Muscle layer of duodenum (tissue), 2 donors: Measurements from ENCODE around the gene PKN2.

Source experiments
- H3K27ac ChIP-seq: one replicate; pipeline ENCODE4 v1.7.0; 2013; ENCODE audit warnings: mild to moderate bottlenecking, low read length
- H3K27me3 ChIP-seq: one replicate; pipeline ENCODE4 v1.7.0; 2013; ENCODE audit warnings: low read depth, mild to moderate bottlenecking, control low read depth, low read length
- H3K36me3 ChIP-seq, 2 donors: one replicate each; pipeline ENCODE4 v1.7.0; 2013; ENCODE audit warnings: low read length in 2 of 2, control low read depth in 1 of 2, mild to moderate bottlenecking in 1 of 2; ENCODE audit not compliant: insufficient read depth in 2 of 2, control insufficient read depth in 1 of 2
- H3K4me1 ChIP-seq, 2 donors: one replicate each; pipeline ENCODE4 v1.7.0; 2013; ENCODE audit warnings: low read length in 2 of 2, mild to moderate bottlenecking in 2 of 2, control low read depth in 1 of 2, moderate library complexity in 1 of 2; ENCODE audit not compliant: insufficient read depth in 2 of 2, control insufficient read depth in 1 of 2
- H3K4me3 ChIP-seq, 2 donors: one replicate each; pipeline ENCODE4 v1.7.0; 2013; ENCODE audit warnings: low read length in 2 of 2, low read depth in 1 of 2, mild to moderate bottlenecking in 1 of 2
- H3K9me3 ChIP-seq, 2 donors: one replicate each; pipeline ENCODE4 v1.7.0; 2013; ENCODE audit warnings: low read length in 2 of 2, control low read depth in 1 of 2, mild to moderate bottlenecking in 1 of 2; ENCODE audit not compliant: control insufficient read depth in 1 of 2
- donor health status: healthy.

The PKN2 gene

GRCh38 chr1:88735909-88736308 is 51.8 kb downstream of the PKN2 start:
- Histone ChIP-seq H3K9me3 (peaks cover 5 to 11% of the 10 kb centered on the region in 2 donors), H3K27ac (no peak overlapping the region), H3K4me3 (no peak overlapping the region), H3K4me1 (peaks cover 6 to 8% of the 10 kb centered on the region in 2 donors), H3K36me3 (peaks cover 0 to 4% of the 10 kb centered on the region in 2 donors), H3K27me3 (no peaks in the 10 kb centered on the region)

DNA sequence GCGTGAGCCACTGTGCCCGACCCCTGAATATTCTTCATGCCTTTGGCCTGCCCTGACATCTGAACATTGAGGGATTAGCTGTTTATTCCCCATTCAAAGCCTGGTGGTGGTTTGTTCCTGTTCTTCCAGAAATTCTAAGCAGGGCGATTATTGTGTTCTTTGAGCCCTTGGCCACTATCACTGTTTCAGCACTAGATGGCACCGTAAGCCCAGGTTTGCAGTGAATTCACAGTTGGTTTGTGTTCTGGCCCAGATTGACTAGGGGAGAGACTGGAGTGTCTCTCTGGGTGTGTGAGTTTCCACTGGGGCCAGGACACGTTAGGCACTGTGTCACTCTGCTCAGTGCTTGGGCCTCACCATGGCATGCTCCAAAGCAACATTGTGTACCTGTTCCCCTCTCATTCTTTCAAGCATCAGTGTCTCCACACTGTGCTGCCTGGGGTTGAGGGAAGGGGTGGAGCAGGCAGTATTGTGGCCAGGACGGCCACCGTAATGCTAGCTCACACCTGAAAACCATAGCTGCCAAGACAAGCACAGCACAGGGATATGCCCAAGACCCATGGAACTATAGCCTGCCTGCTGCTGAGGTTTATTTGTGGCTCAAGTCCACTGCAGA is 52.7 kb downstream of the PKN2 start:
- Histone ChIP-seq H3K9me3 (peaks cover 5 to 11% of the 10 kb centered on the region in 2 donors), H3K4me1 (peaks cover 0 to 4% of the 10 kb centered on the region in 2 donors), H3K4me3 (no peak overlapping the region), H3K36me3 (peaks cover 0 to 4% of the 10 kb centered on the region in 2 donors), H3K27ac (no peak overlapping the region), H3K27me3 (no peaks in the 10 kb centered on the region)

DNA sequence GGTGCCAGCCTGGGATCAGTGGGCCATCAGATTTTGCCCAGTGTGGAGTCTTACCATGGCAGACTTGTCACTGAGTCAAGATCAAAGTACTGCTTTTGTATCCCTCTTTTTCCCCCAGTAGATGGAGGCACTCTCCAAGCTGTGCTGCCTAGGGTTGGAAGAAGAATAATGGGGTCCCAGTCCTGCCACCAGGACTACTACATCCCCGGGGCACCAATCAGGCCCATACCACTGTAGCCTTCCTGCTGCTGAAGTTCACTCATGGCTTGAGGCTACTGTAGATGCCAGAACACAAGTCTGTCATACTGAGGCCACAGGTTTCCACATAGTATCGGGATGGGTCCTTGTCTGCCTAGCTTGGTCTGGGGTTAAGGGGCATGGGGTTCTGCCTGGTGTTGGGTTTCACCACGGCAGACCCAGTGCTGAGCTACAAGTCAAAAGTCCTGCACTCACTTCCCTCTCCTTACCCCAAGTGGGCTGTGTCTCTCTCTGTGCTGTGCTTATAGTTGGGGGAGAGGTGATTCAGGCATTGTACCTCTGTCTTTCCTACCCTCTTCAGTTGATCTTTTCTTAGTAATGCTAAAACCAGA is 53.4 kb downstream of the PKN2 start:
- no peak overlapping the region for H3K4me3 ChIP-seq
- no peaks in the 10 kb centered on the region for H3K4me1 ChIP-seq
- no peak overlapping the region for H3K27ac ChIP-seq
- H3K36me3 ChIP-seq, result peaks cover 0 to 4% of the 10 kb centered on the region in 2 donors
- H3K9me3 ChIP-seq, result peaks cover 5 to 11% of the 10 kb centered on the region in 2 donors
- H3K27me3 ChIP-seq, result no peaks in the 10 kb centered on the region

DNA sequence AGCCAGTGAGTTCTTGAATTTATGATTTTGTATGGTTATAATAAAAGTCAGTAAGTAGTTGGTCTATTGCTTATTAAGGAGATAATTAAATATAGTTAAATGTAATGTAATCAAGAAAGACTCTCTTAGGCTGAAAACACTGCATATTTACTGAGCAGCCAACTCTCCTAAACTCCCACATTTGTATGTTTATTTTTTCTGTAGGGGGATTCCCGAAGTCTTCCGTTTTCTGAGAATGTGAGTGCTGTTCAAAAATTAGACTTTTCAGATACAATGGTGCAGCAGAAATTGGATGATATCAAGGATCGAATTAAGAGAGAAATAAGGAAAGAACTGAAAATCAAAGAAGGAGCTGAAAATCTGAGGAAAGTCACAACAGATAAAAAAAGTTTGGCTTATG is 56.7 kb downstream of the PKN2 start:
- H3K4me3 ChIP-seq, result no peak overlapping the region
- H3K27me3 ChIP-seq, result no peaks in the 10 kb centered on the region
- no peaks in the 10 kb centered on the region for H3K4me1 ChIP-seq
- peaks cover 3 to 6% of the 10 kb centered on the region in 2 donors for H3K9me3 ChIP-seq
- peaks cover 1 to 3% of the 10 kb centered on the region in 2 donors for H3K36me3 ChIP-seq
- H3K27ac ChIP-seq, result no peak overlapping the region

GRCh38 chr1:88741413-88741812 is 57.3 kb downstream of the PKN2 start:
- H3K36me3 ChIP-seq, result peaks cover 3 to 4% of the 10 kb centered on the region in 2 donors
- H3K27ac ChIP-seq, result no peak overlapping the region
- H3K9me3 ChIP-seq, result no peaks in the 10 kb centered on the region
- no peaks in the 10 kb centered on the region for H3K4me1 ChIP-seq
- H3K27me3 ChIP-seq, result no peaks in the 10 kb centered on the region
- no peak overlapping the region for H3K4me3 ChIP-seq

GRCh38 chr1:88742531-88742930 is 58.5 kb downstream of the PKN2 start:
- Histone ChIP-seq H3K27ac (no peak overlapping the region), H3K36me3 (peaks cover 3 to 4% of the 10 kb centered on the region in 2 donors), H3K9me3 (no peaks in the 10 kb centered on the region), H3K4me1 (no peaks in the 10 kb centered on the region), H3K4me3 (no peak overlapping the region), H3K27me3 (no peaks in the 10 kb centered on the region)

GRCh38 chr1:88744142-88744541 is 60.1 kb downstream of the PKN2 start:
- Histone ChIP-seq H3K4me3 (no peak overlapping the region), H3K27ac (no peak overlapping the region), H3K36me3 (peaks cover 3 to 4% of the 10 kb centered on the region in 2 donors), H3K27me3 (no peaks in the 10 kb centered on the region), H3K9me3 (no peaks in the 10 kb centered on the region), H3K4me1 (no peaks in the 10 kb centered on the region)

DNA sequence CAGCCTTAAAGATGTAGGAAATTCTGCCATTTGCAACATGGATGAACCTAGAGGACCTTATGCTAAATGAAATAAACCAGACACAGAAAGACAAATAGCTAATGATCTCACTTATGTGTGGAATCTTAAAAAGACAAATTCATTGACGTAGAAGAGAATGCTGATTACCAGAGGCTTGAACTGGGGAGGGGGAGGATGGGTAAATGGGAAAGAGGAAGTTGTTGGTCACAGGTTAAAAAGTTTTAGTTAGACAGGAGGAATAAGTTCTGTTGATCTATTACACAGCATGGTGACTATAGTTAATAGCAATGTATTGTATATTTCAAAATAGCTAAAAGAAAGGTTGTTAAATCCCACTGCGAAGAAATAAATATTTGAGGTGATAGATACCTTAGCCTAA is 62.8 kb downstream of the PKN2 start:
- H3K36me3 ChIP-seq, result peaks cover 3 to 4% of the 10 kb centered on the region in 2 donors
- H3K27me3 ChIP-seq, result no peaks in the 10 kb centered on the region
- H3K27ac ChIP-seq, result no peak overlapping the region
- H3K4me1 ChIP-seq, result no peaks in the 10 kb centered on the region
- H3K4me3 ChIP-seq, result no peak overlapping the region
- H3K9me3 ChIP-seq, result no peaks in the 10 kb centered on the region

- Histone ChIP-seq H3K27ac (no peak overlapping the region), H3K27me3 (no peaks in the 10 kb centered on the region), H3K9me3 (no peaks in the 10 kb centered on the region), H3K4me1 (no peaks in the 10 kb centered on the region), H3K36me3 (no peaks in the 10 kb centered on the region), H3K4me3 (no peak overlapping the region)
Measured at GRCh38 chr1:88751714-88752113, 67.6 kb downstream of the PKN2 start.

GRCh38 chr1:88753506-88753905 is 69.4 kb downstream of the PKN2 start:
- Histone ChIP-seq H3K36me3 (no peaks in the 10 kb centered on the region), H3K4me3 (no peak overlapping the region), H3K27me3 (no peaks in the 10 kb centered on the region), H3K9me3 (no peaks in the 10 kb centered on the region), H3K27ac (no peak overlapping the region), H3K4me1 (no peaks in the 10 kb centered on the region)

GRCh38 chr1:88763649-88764406 is 79.8 kb downstream of the PKN2 start:
- Histone ChIP-seq H3K9me3 (no peaks in the 10 kb centered on the region), H3K27me3 (no peaks in the 10 kb centered on the region), H3K36me3 (peaks cover 0 to 5% of the 10 kb centered on the region in 2 donors), H3K27ac (no peak overlapping the region), H3K4me1 (no peaks in the 10 kb centered on the region), H3K4me3 (no peak overlapping the region)
